GM19351 (cell line): Measurements from ENCODE around the gene AMDHD1.

Source experiments
- ATAC-seq: cut with Tn5 transposase; IDR thresholded peaks from one replicate; pipeline ENCODE4 v1.9.1; 2021; ENCODE audit warnings: mild to moderate bottlenecking, moderate library complexity; ENCODE audit not compliant: unreplicated experiment

Gene AMDHD1

GRCh38 chr12:95994476-95994875 is 51.3 kb downstream of the AMDHD1 start:
- ATAC-seq = no peak

GRCh38 chr12:95995238-95996031 is 52.3 kb downstream of the AMDHD1 start:
- ATAC-seq = no peak

- ATAC-seq = no peak
These were observed 53.0 kb downstream of the AMDHD1 start, which contains the start of gene HAL for GRCh38 chr12:95996034-95996658. TSS of gene HAL (minus strand) at chr12:95996344. CDS start at chr12:95995910, 434 bp downstream.

- ATAC-seq = no peak
These were observed 54.1 kb downstream of the AMDHD1 start for GRCh38 chr12:95997276-95997675.

GRCh38 chr12:95997911-95998510 is 54.9 kb downstream of the AMDHD1 start:
- no peak for ATAC-seq

GRCh38 chr12:95998611-95999286 is 55.6 kb downstream of the AMDHD1 start:
- ATAC-seq = peak; percentile 96

GRCh38 chr12:95999484-95999883 is 56.4 kb downstream of the AMDHD1 start:
- no peak for ATAC-seq

- no peak for ATAC-seq
These were observed 57.7 kb downstream of the AMDHD1 start for GRCh38 chr12:96000858-96001257.

- ATAC-seq = no peak
These were observed 63.6 kb downstream of the AMDHD1 start for GRCh38 chr12:96006727-96007126.

- no peak for ATAC-seq
These were observed 64.6 kb downstream of the AMDHD1 start for GRCh38 chr12:96007729-96008128.

- no peak for ATAC-seq
These were observed 71.9 kb downstream of the AMDHD1 start for GRCh38 chr12:96014943-96015599.

GRCh38 chr12:96015672-96016071 is 72.5 kb downstream of the AMDHD1 start:
- ATAC-seq = no peak
